Activated naive CD8-positive, alpha-beta T cell treated with anti-CD3 and anti-CD28 coated beads for 36 hours (primary cell): ENCODE measurements around the gene MAPKBP1. TPM values are rescaled to one million over a fixed set of nuclear protein-coding genes. Genes with fewer than 3 reads are reported as not detected.
"Not testable (repeated sequence)": the region's sequence is repeated elsewhere in the genome, so short reads cannot be mapped to it uniquely, and the experiment has no call there.

ENCODE experiments used
- DNase-seq: peaks from one replicate; pipeline ENCODE4 v3.0.0; 2021
- H3K27ac Mint-ChIP-seq: one replicate; pipeline ENCODE4 v1.8.0; 2022; ENCODE audit warnings: mild to moderate bottlenecking, moderate library complexity, mixed read lengths
- H3K27me3 Mint-ChIP-seq: one replicate; pipeline ENCODE4 v1.8.0; 2022; ENCODE audit warnings: mild to moderate bottlenecking, mixed read lengths
- H3K36me3 Mint-ChIP-seq: one replicate; pipeline ENCODE4 v1.8.0; 2021; ENCODE audit warnings: mild to moderate bottlenecking, mixed read lengths
- H3K4me1 Mint-ChIP-seq: one replicate; pipeline ENCODE4 v1.8.0; 2021; ENCODE audit warnings: mixed read lengths
- H3K4me3 Mint-ChIP-seq: one replicate; pipeline ENCODE4 v1.8.0; 2022; ENCODE audit warnings: mild to moderate bottlenecking, moderate library complexity, mixed read lengths
- H3K9me3 Mint-ChIP-seq: one replicate; pipeline ENCODE4 v1.8.0; 2022; ENCODE audit warnings: mixed read lengths
- total RNA-seq, 2 experiments: library from RNA; stranded (reverse); gene quantifications; one replicate each; pipeline ENCODE4 v1.2.3, GENCODE V29; 2021

MAPKBP1 gene
- 10 to 100 TPM; 13.2 to 14.2 TPM for total RNA-seq

GRCh38 chr15:41774062-41774881, at the start of gene MAPKBP1:
Gene MAPKBP1 (plus strand): TSS chr15:41774484. CDS start chr15:41775276, 792 bp downstream.
- H3K9me3 Mint-ChIP-seq, result no peaks in the 10 kb centered on the region
- peak within 1 kb of the TSS; percentile 89 for H3K27ac Mint-ChIP-seq
- peaks cover 47% of the 10 kb centered on the region for H3K4me1 Mint-ChIP-seq
- peak within 1 kb of the TSS; percentile 89 for H3K4me3 Mint-ChIP-seq
- peaks cover 3% of the 10 kb centered on the region for H3K36me3 Mint-ChIP-seq
- peak; percentile 99 for DNase-seq
- no peaks in the 10 kb centered on the region for H3K27me3 Mint-ChIP-seq

GRCh38 chr15:41727143-41727542, 47.1 kb upstream of the MAPKBP1 start:
- Mint-ChIP-seq H3K27me3 (no peaks in the 10 kb centered on the region), H3K36me3 (peaks cover 1% of the 10 kb centered on the region), H3K9me3 (no peaks in the 10 kb centered on the region), H3K4me1 (peaks cover 5% of the 10 kb centered on the region), H3K27ac (no peak overlapping the region), H3K4me3 (no peak overlapping the region)
- no peak for DNase-seq

GRCh38 chr15:41728061-41728460, 46.2 kb upstream of the MAPKBP1 start:
- not testable (repeated sequence) for H3K4me3 Mint-ChIP-seq, H3K27ac Mint-ChIP-seq, H3K4me1 Mint-ChIP-seq, H3K27me3 Mint-ChIP-seq, H3K36me3 Mint-ChIP-seq, H3K9me3 Mint-ChIP-seq, DNase-seq

- no peak for DNase-seq
- Mint-ChIP-seq H3K27ac (no peak overlapping the region), H3K36me3 (peaks cover 1% of the 10 kb centered on the region), H3K27me3 (no peaks in the 10 kb centered on the region), H3K9me3 (no peaks in the 10 kb centered on the region), H3K4me3 (no peak overlapping the region), H3K4me1 (no peaks in the 10 kb centered on the region)
These were observed 43.7 kb upstream of the MAPKBP1 start for GRCh38 chr15:41730543-41730942.

- DNase-seq, result no peak
- peaks cover 5% of the 10 kb centered on the region for H3K36me3 Mint-ChIP-seq
- no peaks in the 10 kb centered on the region for H3K27me3 Mint-ChIP-seq
- no peaks in the 10 kb centered on the region for H3K9me3 Mint-ChIP-seq
- no peak overlapping the region for H3K27ac Mint-ChIP-seq
- no peaks in the 10 kb centered on the region for H3K4me1 Mint-ChIP-seq
- H3K4me3 Mint-ChIP-seq, result no peak overlapping the region
These were observed 41.8 kb upstream of the MAPKBP1 start for GRCh38 chr15:41732483-41732882.

- Mint-ChIP-seq H3K36me3 (peaks cover 7% of the 10 kb centered on the region), H3K9me3 (no peaks in the 10 kb centered on the region)
- DNase-seq, result no peak
These were observed 40.2 kb upstream of the MAPKBP1 start for GRCh38 chr15:41734079-41734478.

GRCh38 chr15:41735046-41735445, 39.2 kb upstream of the MAPKBP1 start:
- peaks cover 7% of the 10 kb centered on the region for H3K36me3 Mint-ChIP-seq
- DNase-seq, result no peak
- H3K4me3 Mint-ChIP-seq, result no peak overlapping the region
- peaks cover 2% of the 10 kb centered on the region for H3K4me1 Mint-ChIP-seq
- no peaks in the 10 kb centered on the region for H3K9me3 Mint-ChIP-seq
- no peak overlapping the region for H3K27ac Mint-ChIP-seq
- H3K27me3 Mint-ChIP-seq, result no peaks in the 10 kb centered on the region

More at GRCh38 chr15:41734079-41734478, 40.2 kb upstream of the MAPKBP1 start:
- H3K4me1 Mint-ChIP-seq, result no peaks in the 10 kb centered on the region
- H3K27ac Mint-ChIP-seq, result no peak overlapping the region
- H3K4me3 Mint-ChIP-seq, result no peak overlapping the region
- no peaks in the 10 kb centered on the region for H3K27me3 Mint-ChIP-seq

GRCh38 chr15:41735492-41735891, 38.8 kb upstream of the MAPKBP1 start:
- not testable (repeated sequence) for H3K27ac Mint-ChIP-seq

GRCh38 chr15:41746802-41747201, 27.5 kb upstream of the MAPKBP1 start:
- Mint-ChIP-seq H3K9me3 (no peaks in the 10 kb centered on the region), H3K4me1 (peaks cover 3% of the 10 kb centered on the region), H3K4me3 (no peak overlapping the region), H3K36me3 (peaks cover 13% of the 10 kb centered on the region), H3K27ac (no peak overlapping the region), H3K27me3 (no peaks in the 10 kb centered on the region)
- no peak for DNase-seq

More at GRCh38 chr15:41735492-41735891, 38.8 kb upstream of the MAPKBP1 start:
- not testable (repeated sequence) for H3K36me3 Mint-ChIP-seq, H3K4me1 Mint-ChIP-seq, H3K27me3 Mint-ChIP-seq, H3K9me3 Mint-ChIP-seq, H3K4me3 Mint-ChIP-seq, DNase-seq

GRCh38 chr15:41756198-41756597, 18.1 kb upstream of the MAPKBP1 start:
- peaks cover 8% of the 10 kb centered on the region for H3K36me3 Mint-ChIP-seq
- no peak for DNase-seq
- H3K27me3 Mint-ChIP-seq, result no peaks in the 10 kb centered on the region
- peaks cover 2% of the 10 kb centered on the region for H3K4me1 Mint-ChIP-seq
- no peak overlapping the region for H3K27ac Mint-ChIP-seq
- H3K9me3 Mint-ChIP-seq, result no peaks in the 10 kb centered on the region
- H3K4me3 Mint-ChIP-seq, result no peak overlapping the region

- H3K27me3 Mint-ChIP-seq, result no peaks in the 10 kb centered on the region
- H3K9me3 Mint-ChIP-seq, result no peaks in the 10 kb centered on the region
- peaks cover 3% of the 10 kb centered on the region for H3K36me3 Mint-ChIP-seq
- peaks cover 36% of the 10 kb centered on the region for H3K4me1 Mint-ChIP-seq
- peak overlapping the region; percentile 89 for H3K27ac Mint-ChIP-seq
- DNase-seq, result peak; percentile 46
- no peak overlapping the region for H3K4me3 Mint-ChIP-seq
These were observed 1.5 kb upstream of the MAPKBP1 start for GRCh38 chr15:41772720-41773331.

- no peak for DNase-seq
- Mint-ChIP-seq H3K27ac (peak overlapping the region; percentile 89), H3K27me3 (no peaks in the 10 kb centered on the region), H3K4me1 (peaks cover 42% of the 10 kb centered on the region), H3K4me3 (peak overlapping the region; percentile 89), H3K36me3 (peaks cover 3% of the 10 kb centered on the region), H3K9me3 (no peaks in the 10 kb centered on the region)
These were observed 954 bp upstream of the MAPKBP1 start for GRCh38 chr15:41773332-41773728.

- DNase-seq, result no peak
- H3K4me1 Mint-ChIP-seq, result peaks cover 44% of the 10 kb centered on the region
- H3K27ac Mint-ChIP-seq, result peak overlapping the region; percentile 89
- H3K9me3 Mint-ChIP-seq, result no peaks in the 10 kb centered on the region
- H3K36me3 Mint-ChIP-seq, result peaks cover 3% of the 10 kb centered on the region
- H3K4me3 Mint-ChIP-seq, result peak overlapping the region; percentile 89
- H3K27me3 Mint-ChIP-seq, result no peaks in the 10 kb centered on the region
These were observed 589 bp upstream of the MAPKBP1 start for GRCh38 chr15:41773729-41774061.

GRCh38 chr15:41774882-41775417, 666 bp downstream of the MAPKBP1 start:
- H3K36me3 Mint-ChIP-seq, result peaks cover 5% of the 10 kb centered on the region
- H3K4me1 Mint-ChIP-seq, result peaks cover 53% of the 10 kb centered on the region
- peak overlapping the region; percentile 89 for H3K27ac Mint-ChIP-seq
- DNase-seq, result no peak
- no peaks in the 10 kb centered on the region for H3K27me3 Mint-ChIP-seq
- H3K9me3 Mint-ChIP-seq, result no peaks in the 10 kb centered on the region
- peak overlapping the region; percentile 89 for H3K4me3 Mint-ChIP-seq

- H3K36me3 Mint-ChIP-seq, result peaks cover 6% of the 10 kb centered on the region
- no peak for DNase-seq
- H3K27me3 Mint-ChIP-seq, result no peaks in the 10 kb centered on the region
- H3K4me3 Mint-ChIP-seq, result peak overlapping the region; percentile 89
- no peak overlapping the region for H3K27ac Mint-ChIP-seq
- peaks cover 60% of the 10 kb centered on the region for H3K4me1 Mint-ChIP-seq
- H3K9me3 Mint-ChIP-seq, result no peaks in the 10 kb centered on the region
These were observed 1.4 kb downstream of the MAPKBP1 start for GRCh38 chr15:41775651-41776050.
